Measurements from ENCODE around the gene ACSL1.
"Not testable (repeated sequence)": the region's sequence is repeated elsewhere in the genome, so short reads cannot be mapped to it uniquely, and the experiment has no call there.

Gene ACSL1

DNA sequence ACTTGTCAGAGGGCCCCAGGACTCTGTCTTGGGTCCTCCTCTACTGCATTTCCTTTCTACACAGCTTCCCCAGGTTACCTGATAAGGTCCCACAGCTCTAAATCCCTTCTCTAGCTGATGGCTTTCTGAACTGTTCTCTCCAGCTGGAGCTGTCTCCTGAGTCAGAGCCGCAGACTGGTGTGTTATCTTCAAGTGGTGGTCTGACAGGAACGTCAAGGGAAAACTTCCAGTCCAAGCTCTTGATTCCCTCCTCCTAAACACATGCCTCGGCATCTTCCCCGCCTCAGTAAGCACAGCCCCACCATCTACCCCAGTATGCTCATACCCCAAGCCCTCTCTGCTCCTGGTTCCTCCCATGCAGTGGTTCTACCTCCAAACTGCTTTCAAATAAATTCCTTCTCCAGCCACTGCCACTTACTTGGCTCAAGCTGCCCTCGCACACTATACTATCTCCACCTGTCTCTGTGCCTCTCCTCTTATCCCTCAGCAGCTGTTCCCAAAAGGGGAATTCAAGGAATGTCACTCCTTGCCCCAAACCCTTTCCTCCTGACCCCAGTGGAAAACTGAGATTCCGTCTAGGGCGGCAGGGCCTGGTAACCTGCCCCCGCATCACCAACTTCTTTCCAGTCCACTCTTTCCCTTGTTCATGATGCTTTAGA lies 74.7 kb downstream of the ACSL1 start:
- no peak for DNase-seq

- no peak for DNase-seq
These were observed 77.5 kb downstream of the ACSL1 start for GRCh38 chr4:184748251-184748652.

DNA sequence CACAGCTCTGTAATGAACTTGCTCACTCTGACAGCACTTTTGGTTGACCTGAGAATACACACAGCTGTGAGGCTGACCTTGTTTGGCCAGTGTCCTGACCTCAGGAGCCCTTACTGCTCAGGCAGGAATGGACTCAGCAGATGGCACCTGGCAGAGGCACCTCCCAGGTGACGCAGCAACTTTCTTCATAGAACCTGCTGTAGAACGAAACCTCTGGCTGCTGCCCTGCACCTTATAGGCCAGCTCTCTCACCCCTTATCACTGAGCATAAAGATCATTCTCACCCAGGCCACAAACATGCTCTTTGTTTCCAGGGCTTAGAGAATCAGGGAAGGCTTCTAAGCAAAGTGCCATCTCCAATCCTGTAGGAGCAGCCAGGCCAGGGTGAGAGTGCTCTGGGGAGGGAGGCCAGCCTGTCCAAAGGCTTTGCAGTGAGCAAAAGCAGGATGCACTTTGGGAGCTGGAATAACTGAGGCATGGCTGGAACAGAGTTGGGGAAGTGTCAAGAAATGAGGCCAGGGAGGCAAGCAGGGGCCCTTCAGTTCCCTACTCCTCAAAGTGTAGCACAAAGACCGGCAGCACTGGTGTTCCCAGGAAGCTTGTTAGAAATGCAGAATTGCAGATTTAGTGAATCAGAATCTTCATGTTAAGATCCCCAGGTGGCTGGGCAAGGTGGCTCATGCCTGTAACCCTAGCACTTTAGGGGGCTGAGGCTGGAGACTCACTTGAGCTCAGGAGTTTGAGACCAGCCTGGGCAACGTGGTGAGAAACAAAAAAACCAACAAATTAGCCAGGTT lies 78.5 kb downstream of the ACSL1 start:
- DNase-seq, result no peak

DNA sequence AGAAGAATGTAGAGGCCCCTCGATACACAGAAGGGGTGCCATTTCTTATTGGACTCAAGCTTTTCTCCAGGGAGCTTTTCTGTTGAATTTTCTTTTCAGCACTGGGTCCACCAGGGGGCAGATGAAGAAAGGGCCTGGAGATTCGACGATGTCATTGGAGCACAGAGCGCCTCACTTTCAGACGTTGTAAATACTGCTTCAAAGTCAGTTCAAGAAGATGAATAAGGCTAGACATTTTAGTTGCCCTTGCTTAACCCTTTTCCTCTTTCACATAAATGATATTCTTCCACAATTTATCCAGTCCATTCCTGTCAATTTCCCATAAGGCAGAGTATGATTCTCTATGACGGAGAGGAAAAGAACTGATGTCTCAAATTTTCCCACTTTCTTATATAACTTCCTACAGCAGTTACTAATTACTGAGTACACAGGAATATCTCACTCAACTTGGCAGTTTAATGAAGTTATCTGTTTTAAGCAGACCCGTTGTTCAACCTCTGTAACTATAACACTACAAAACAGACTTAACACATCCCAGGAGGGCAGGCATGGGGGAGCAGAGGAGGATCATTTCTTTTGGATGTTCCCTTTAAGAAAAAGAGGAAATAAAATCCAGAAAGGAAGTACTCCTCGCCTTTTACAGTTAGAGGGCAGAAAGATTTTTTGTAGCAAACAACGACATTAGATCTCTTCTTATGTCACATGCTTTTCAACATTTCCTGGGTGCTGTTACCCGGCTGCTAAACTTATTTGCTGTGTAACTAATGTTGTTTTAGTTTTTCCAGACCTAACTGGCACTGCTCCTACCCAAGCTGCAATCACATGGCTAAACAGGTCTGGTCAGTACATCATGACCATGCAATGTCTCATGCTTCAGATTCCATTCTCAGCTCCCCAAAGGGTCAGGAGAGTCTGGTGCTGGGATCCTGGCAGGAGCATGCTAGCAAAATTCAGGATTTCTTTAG lies 79.7 kb downstream of the ACSL1 start:
- DNase-seq, result peak; percentile 74

GRCh38 chr4:184744236-184744635 lies 81.5 kb downstream of the ACSL1 start:
- no peak for DNase-seq

GRCh38 chr4:184743650-184744049 lies 82.1 kb downstream of the ACSL1 start:
- no peak for DNase-seq

GRCh38 chr4:184741651-184742050 lies 84.1 kb downstream of the ACSL1 start:
- not testable (repeated sequence) for DNase-seq

DNA sequence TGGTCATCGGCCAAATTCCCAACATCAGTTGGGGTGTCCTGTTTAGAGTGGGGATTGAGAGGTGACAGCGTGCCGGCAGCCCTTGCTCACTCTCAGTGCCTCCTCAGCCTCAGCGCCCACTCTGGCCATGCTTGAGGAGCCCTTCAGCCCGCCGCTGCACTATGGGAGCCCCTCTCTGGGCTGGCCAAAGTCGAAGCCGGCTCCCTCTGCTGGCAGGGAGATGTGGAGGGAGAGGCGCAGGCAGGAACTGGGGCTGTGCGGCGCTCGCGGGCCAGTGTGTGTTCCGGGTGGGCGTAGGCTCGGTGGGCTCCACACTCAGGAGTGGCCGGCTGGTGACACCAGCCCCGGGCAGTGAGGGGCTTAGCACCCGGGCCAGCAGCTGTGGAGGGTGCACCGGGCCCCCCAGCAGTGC lies 84.8 kb downstream of the ACSL1 start:
- DNase-seq, result no peak

- DNase-seq, result not testable (repeated sequence)
These were observed 86.2 kb downstream of the ACSL1 start for GRCh38 chr4:184739575-184739974.

- DNase-seq, result no peak
These were observed 91.0 kb downstream of the ACSL1 start for GRCh38 chr4:184734758-184735157.

DNA sequence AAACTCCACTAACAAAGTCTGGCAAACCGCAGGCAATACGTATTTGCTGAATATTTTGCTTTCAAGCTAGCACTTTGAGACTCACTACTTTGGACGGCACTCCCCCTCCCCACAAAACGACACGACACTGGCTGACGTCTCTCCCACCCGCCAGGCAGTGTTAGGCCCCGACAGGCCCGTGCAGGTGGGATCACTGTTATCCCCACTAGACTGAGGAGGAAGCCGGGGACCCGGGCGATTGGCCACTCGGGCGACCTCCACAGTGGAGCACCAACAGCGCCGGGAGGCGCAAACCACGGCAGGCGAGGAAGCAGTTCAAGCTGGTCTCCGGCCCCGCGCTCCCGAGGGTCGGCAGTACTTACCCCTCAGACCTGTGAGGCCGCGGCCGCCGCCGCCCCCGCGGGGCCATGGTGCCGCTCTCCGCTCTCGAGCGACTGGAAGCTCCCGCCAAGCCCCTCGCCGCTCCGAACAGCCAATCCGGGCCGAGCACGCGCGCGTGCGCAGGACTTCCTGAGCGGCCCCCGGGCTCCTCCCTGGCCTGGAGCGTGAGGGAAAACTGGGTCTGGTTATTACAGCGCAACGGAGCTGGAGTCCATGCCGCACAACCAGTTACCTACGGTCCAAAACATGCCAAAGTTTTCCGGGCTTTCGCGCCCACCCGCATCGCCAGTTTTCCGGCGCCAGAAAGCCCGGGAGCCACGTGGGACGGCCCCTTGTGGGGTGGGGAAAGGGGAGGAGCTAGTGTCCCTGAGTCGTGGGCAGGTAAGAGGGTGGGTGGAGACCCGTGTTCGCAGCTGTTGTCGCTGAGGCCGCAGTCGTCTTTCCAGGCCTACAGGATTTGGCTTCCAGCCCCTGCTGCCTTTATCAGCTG lies 91.9 kb downstream of the ACSL1 start, which contains the start of gene CENPU:
CENPU (minus strand) TSS at position 443 of the 871 bp plus-strand sequence; CDS start at position 409, 34 bp downstream.
- peak; percentile 92 for DNase-seq

DNA sequence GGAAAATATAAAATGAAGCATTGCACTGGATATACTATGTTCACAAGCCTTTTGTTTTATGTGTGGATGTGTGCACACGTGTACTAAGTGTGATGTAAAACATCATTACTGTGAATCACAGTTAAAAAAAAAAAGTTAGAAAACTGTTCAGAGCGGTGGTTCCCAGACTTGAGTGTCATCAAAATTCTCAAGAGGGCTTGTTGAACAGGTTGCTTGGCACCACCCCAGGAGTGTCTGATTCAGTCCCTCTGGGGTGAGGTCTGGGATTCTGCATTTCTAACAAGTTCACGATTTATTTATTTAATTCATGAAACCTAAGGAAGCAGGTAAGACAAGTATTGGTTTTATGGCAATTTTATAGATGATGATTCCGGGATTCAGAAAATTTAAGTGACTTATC lies 93.6 kb downstream of the ACSL1 start:
- DNase-seq, result no peak

- no peak for DNase-seq
These were observed 94.7 kb downstream of the ACSL1 start for GRCh38 chr4:184731056-184731455.

DNA sequence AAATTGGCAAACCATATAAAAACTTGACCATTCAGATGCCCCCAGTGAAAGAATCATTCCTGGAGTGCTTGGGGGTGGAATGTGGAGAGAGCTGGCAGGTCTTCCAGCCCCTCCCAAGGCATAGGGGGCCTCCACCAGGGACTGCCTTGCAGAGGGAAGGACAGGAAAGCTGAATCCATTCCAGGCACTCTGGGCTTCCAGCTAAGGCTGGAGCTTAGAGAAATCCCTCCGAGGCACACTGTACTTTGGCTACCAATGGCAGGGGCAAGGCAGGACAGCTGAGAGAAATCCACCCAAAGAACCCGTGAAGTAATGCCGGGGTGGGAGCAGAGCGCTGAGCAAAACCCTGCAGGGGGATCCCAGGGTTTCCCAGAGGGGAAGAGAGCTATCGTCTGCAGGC lies 95.8 kb downstream of the ACSL1 start:
- DNase-seq, result no peak

GRCh38 chr4:184728858-184729257 lies 96.9 kb downstream of the ACSL1 start:
- DNase-seq, result no peak

DNA sequence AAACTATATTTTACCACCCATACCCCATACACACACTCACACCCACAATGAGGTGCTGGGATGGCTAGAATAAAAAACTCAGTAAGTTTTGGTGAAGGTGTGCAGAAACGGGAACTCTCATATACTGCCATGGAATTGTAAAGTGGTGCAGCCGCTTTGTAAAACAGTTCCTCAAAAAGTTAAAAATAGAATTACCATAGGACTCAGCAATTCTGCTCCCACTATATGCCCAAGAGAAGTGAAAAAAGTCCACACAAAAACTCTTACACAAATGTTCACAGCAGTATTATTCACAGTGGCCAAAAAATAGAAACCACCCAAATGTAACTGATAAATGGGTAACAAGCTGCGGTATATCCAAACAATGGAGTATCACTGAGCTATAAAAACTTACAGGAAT lies 98.3 kb downstream of the ACSL1 start:
- no peak for DNase-seq

- no peak for DNase-seq
These were observed 103.0 kb downstream of the ACSL1 start for GRCh38 chr4:184722798-184723197.

GRCh38 chr4:184721254-184721653 lies 104.5 kb downstream of the ACSL1 start:
- DNase-seq, result no peak

DNA sequence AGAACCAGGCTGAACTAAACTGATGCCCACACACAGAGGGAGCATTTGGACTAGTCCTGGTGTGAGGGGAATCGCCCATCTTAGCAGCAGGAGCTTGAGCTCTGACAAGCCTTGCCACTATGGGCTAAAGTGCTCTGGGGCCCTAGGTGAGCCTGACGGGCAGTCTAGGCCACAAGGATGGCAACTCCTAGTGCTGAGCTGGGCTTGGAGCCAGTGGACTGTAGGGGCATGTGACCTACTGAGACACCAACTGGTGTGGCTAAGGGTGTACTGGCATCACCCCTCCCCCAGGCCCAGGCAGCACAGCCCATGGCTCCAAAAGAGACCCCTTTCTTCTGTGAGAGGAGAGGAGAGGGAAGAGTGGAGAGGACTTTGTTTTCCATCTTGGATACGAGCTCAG lies 106.4 kb downstream of the ACSL1 start:
- DNase-seq, result no peak

DNA sequence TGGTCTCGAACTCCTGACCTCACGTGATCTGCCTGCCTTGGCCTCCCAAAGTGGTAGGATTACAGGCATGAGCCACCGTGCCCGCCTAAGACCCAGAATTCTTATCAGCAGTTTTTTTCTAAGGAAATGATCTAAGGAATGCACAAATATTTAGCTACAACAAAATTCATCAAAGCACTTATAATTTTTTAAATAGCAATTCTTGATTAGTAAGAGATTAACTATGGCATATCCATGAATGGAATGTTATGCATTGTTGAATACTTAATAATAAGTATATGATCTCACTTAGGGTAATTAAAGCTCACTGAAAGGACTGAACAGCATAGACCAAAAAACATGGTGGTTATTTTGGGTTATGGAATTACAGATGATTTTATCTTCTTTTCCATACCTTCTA lies 110.2 kb downstream of the ACSL1 start:
- no peak for DNase-seq

DNA sequence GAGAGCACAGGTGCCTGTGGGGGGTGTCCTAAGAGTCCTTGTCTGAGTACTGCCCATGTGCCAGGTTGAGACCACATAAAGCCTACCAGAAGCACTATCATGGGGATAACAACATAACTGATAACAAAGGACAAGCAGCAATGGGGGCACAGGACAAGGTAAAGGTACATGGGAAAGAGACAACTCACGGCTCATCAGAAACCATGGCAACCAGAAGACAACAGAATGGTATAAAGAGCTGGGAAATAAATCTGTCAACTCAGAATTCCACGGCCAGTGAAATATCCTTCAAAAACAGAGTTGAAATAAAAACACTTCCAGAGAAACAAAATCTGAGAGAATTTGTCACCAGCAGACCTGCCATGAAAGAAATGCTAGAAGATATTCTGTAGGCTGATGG lies 111.9 kb downstream of the ACSL1 start:
- DNase-seq, result no peak

DNA sequence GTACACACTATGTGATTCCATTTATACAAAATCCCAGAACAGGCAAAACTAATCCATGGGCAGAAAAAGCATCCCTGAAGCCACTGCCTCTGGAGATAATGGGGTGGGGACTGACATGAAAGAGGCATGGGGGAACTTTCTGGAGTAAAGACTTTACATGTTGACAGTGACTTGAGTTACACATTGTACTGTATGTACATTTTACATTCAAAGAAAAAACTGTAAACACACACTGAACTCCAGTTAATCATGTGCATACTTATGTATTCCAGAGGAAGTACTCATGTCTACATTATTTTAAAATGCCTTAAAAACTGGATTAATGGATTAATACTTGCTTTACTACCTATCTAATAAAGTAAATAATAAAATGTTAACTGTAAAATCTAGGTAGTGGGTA lies 113.4 kb downstream of the ACSL1 start:
- DNase-seq, result no peak
